ENCODE data around the gene DUOX2.

- TF ChIP-seq CTCF (IDR thresholded peaks at IDR 0.05) (no peak), POLR2A (IDR thresholded peaks at IDR 0.05) (no peak)
Measured at GRCh38 chr15:45093622-45094357, 20.2 kb downstream of the DUOX2 start.
